Measurements from ENCODE around the gene ST14. TPM values are rescaled to one million over a fixed set of nuclear protein-coding genes. Genes with fewer than 3 reads are reported as not detected.
A peak's percentile ranks its signal among the peaks of the same experiment; 100 is the strongest.
"Not testable (repeated sequence)": the region's sequence is repeated elsewhere in the genome, so short reads cannot be mapped to it uniquely, and the experiment has no call there.

The ST14 gene
- total RNA-seq, 1 donor from 2014 or later: 13.3 TPM

- DNase-seq (ENCODE audit: low spot score): peak; percentile 76
These were observed 60.9 kb downstream of the ST14 start for GRCh38 chr11:130220311-130221035.

- no peak for DNase-seq (ENCODE audit: low spot score)
These were observed 63.8 kb downstream of the ST14 start for GRCh38 chr11:130223291-130223971.

GRCh38 chr11:130227373-130227772 lies 67.8 kb downstream of the ST14 start:
- no peak for DNase-seq (ENCODE audit: low spot score)

GRCh38 chr11:130233486-130233885 lies 73.9 kb downstream of the ST14 start:
- DNase-seq (ENCODE audit: low spot score): not testable (repeated sequence)

GRCh38 chr11:130233888-130234287 lies 74.3 kb downstream of the ST14 start:
- DNase-seq (ENCODE audit: low spot score): not testable (repeated sequence)

- no peak for DNase-seq (ENCODE audit: low spot score)
These were observed 74.7 kb downstream of the ST14 start for GRCh38 chr11:130234315-130234714.

- DNase-seq (ENCODE audit: low spot score): no peak
These were observed 77.9 kb downstream of the ST14 start for GRCh38 chr11:130237282-130238006.

GRCh38 chr11:130241713-130242112 lies 82.1 kb downstream of the ST14 start:
- no peak for DNase-seq (ENCODE audit: low spot score)

GRCh38 chr11:130243816-130244215 lies 84.2 kb downstream of the ST14 start:
- no peak for DNase-seq (ENCODE audit: low spot score)

- no peak for DNase-seq (ENCODE audit: low spot score)
These were observed 85.3 kb downstream of the ST14 start for GRCh38 chr11:130244848-130245247.

- DNase-seq (ENCODE audit: low spot score): not testable (repeated sequence)
These were observed 85.8 kb downstream of the ST14 start for GRCh38 chr11:130245375-130245774.

- DNase-seq (ENCODE audit: low spot score): no peak
These were observed 86.7 kb downstream of the ST14 start for GRCh38 chr11:130246270-130246669.

- no peak for DNase-seq (ENCODE audit: low spot score)
These were observed 87.2 kb downstream of the ST14 start for GRCh38 chr11:130246738-130247137.

- no peak for DNase-seq (ENCODE audit: low spot score)
These were observed 87.7 kb downstream of the ST14 start for GRCh38 chr11:130247319-130247718.

- DNase-seq (ENCODE audit: low spot score): no peak
These were observed 89.8 kb downstream of the ST14 start for GRCh38 chr11:130249371-130249770.

GRCh38 chr11:130249929-130250328 lies 90.3 kb downstream of the ST14 start:
- not testable (repeated sequence) for DNase-seq (ENCODE audit: low spot score)

- not testable (repeated sequence) for DNase-seq (ENCODE audit: low spot score)
These were observed 92.2 kb downstream of the ST14 start for GRCh38 chr11:130251763-130252162.

Other genes with a start within 250 kb of the ST14 start
- gene PRDM10, start 156.9 kb upstream of the ST14 start, total RNA-seq: 7.0 TPM
- 298 TPM for gene APLP2, start 89.9 kb upstream of the ST14 start, total RNA-seq
- 35.2 TPM for gene ZBTB44, start 155.1 kb downstream of the ST14 start, total RNA-seq